Neural progenitor cell (in vitro differentiated cells): ENCODE data around the gene PLXNB2. TPM values are rescaled to one million over a fixed set of nuclear protein-coding genes. Genes with fewer than 3 reads are reported as not detected.
A peak's percentile ranks its signal among the peaks of the same experiment; 100 is the strongest.

Experiments
- DNase-seq: peaks from one replicate; pipeline ENCODE4 v3.0.0-alpha.2; 2016; ENCODE audit warnings: low spot score
- H2AFZ ChIP-seq: fragments of 200-600 bp; sonication (generic); replicated peaks from 2 replicates; pipeline ENCODE4 v1.6.1; 2016; ENCODE audit warnings: antibody characterized with exemption
- H3F3A ChIP-seq: fragments of 200-600 bp; sonication (generic); 2 replicates; pipeline ENCODE4 v1.6.1; 2016; ENCODE audit warnings: antibody characterized with exemption, low read depth
- H3K27ac ChIP-seq: fragments of 200-600 bp; sonication (generic); 2 replicates; pipeline ENCODE4 v1.5.1; 2016; ENCODE audit warnings: mild to moderate bottlenecking
- H3K27me3 ChIP-seq: fragments of 200-600 bp; sonication (generic); 2 replicates; pipeline ENCODE4 v1.6.1; 2016; ENCODE audit warnings: mild to moderate bottlenecking, moderate library complexity
- H3K36me3 ChIP-seq: fragments of 200-600 bp; sonication (generic); 2 replicates; pipeline ENCODE4 v1.5.1; 2016
- H3K4me1 ChIP-seq: fragments of 200-600 bp; sonication (generic); 2 replicates; pipeline ENCODE4 v1.6.1; 2016; ENCODE audit warnings: mixed run types
- H3K4me2 ChIP-seq: fragments of 200-600 bp; sonication (generic); 2 replicates; pipeline ENCODE4 v1.6.1; 2016
- H3K4me3 ChIP-seq: fragments of 200-600 bp; sonication (generic); 2 replicates; pipeline ENCODE4 v1.5.1; 2016
- H3K79me2 ChIP-seq: fragments of 200-600 bp; sonication (generic); 2 replicates; pipeline ENCODE4 v1.6.1; 2016; ENCODE audit warnings: low read depth
- H3K9ac ChIP-seq: fragments of 200-600 bp; sonication (generic); 2 replicates; pipeline ENCODE4 v1.6.1; 2016
- H3K9me3 ChIP-seq: fragments of 200-600 bp; sonication (generic); 2 replicates; pipeline ENCODE4 v1.5.1; 2016; ENCODE audit warnings: low read depth
- H4K20me1 ChIP-seq: fragments of 200-600 bp; sonication (generic); 2 replicates; pipeline ENCODE4 v1.6.1; 2016; ENCODE audit warnings: low read depth
- H3K27ac Mint-ChIP-seq: 3 replicates; pipeline ENCODE4 v1.8.0; 2021; ENCODE audit warnings: mixed read lengths
- H3K27me3 Mint-ChIP-seq: 2 replicates; pipeline ENCODE4 v1.8.0; 2022; ENCODE audit warnings: low read depth, mild to moderate bottlenecking, inconsistent platforms, moderate library complexity, mixed read lengths; ENCODE audit not compliant: insufficient read depth
- H3K36me3 Mint-ChIP-seq: 3 replicates; pipeline ENCODE4 v1.8.0; 2021; ENCODE audit warnings: mixed read lengths
- H3K4me1 Mint-ChIP-seq: 3 replicates; pipeline ENCODE4 v1.8.0; 2021; ENCODE audit warnings: mixed read lengths
- H3K4me3 Mint-ChIP-seq: 3 replicates; pipeline ENCODE4 v1.8.0; 2021; ENCODE audit warnings: mild to moderate bottlenecking, moderate library complexity, mixed read lengths
- H3K9me3 Mint-ChIP-seq: 3 replicates; pipeline ENCODE4 v1.8.0; 2020; ENCODE audit warnings: mixed read lengths
- EZH2 ChIP-seq: fragments of 200-600 bp; sonication (generic); IDR thresholded peaks from 2 replicates; pipeline ENCODE4 v1.6.1; 2017; ENCODE audit warnings: antibody characterized with exemption, mild to moderate bottlenecking, moderate library complexity
- EZH2phosphoT487 ChIP-seq: fragments of 200-600 bp; sonication (generic); IDR thresholded peaks from 2 replicates; pipeline ENCODE4 v1.6.1; 2017; ENCODE audit warnings: antibody characterized with exemption
- total RNA-seq: library from RNA; depleted of rRNA; stranded (reverse); fragments of >200 nt; gene quantifications from 2 replicates; pipeline ENCODE4 v1.2.3, GENCODE V29; 2015; ENCODE audit warnings: low replicate concordance
- TF ChIP-seq, protein P1 (sequence below): fragments of 200-600 bp; sonication (generic); IDR thresholded peaks from 2 replicates; pipeline ENCODE4 v1.5.1; 2017; ENCODE audit warnings: antibody characterized with exemption, mild to moderate bottlenecking

PLXNB2 gene
- total RNA-seq, 1 donor from 2014 or later, result 32.4 TPM

DNA sequence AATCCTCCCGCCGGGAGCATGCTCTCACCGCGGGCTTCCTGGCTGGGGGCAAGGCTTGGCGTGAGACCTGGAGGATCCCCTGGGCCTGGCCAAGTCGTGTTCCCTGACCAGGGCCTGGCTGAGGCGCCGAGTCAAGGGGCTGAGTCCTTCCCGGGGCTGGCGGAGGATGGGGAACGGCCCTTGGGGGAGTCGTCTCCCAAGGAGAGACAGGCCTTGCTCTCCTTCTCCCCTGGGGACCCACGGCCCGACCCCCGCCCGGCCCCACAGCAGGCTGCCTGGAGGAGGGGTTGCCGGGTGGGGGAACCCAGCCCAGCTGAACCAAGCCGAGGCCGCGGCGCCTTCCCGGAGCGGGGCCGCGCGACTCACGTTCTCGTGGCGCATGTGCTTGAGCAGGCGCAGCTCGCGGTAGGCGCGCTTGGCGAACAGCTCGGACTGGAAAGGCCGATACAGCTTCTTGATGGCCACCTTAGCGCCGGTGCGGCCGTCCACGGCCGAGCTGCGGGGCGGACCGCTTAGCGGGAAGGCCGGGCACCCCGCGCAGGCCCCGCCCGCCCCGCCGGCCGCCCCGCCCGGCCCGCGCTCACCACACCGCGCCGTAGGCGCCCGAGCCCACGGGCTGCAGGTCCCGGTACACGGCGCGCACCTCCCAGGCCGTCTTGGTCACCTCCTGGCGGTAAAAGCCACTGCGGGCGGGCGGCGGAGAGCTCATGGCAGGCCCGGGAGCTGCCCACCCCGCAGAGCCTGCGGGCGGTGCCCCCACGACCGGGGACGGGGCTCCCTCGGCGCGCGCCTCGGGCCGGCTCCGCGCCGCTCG is 46.4 kb downstream of the PLXNB2 start:
- no peak overlapping the region for H3K27ac Mint-ChIP-seq
- H3F3A ChIP-seq, result peaks cover 5% of the 10 kb centered on the region
- no peak overlapping the region for H3K9ac ChIP-seq
- H3K9me3 ChIP-seq, result no peaks in the 10 kb centered on the region
- no peaks in the 10 kb centered on the region for H3K36me3 ChIP-seq
- TF ChIP-seq EZH2, result no peak
- no peak for TF ChIP-seq EZH2phosphoT487
- TF ChIP-seq, protein P1, sequence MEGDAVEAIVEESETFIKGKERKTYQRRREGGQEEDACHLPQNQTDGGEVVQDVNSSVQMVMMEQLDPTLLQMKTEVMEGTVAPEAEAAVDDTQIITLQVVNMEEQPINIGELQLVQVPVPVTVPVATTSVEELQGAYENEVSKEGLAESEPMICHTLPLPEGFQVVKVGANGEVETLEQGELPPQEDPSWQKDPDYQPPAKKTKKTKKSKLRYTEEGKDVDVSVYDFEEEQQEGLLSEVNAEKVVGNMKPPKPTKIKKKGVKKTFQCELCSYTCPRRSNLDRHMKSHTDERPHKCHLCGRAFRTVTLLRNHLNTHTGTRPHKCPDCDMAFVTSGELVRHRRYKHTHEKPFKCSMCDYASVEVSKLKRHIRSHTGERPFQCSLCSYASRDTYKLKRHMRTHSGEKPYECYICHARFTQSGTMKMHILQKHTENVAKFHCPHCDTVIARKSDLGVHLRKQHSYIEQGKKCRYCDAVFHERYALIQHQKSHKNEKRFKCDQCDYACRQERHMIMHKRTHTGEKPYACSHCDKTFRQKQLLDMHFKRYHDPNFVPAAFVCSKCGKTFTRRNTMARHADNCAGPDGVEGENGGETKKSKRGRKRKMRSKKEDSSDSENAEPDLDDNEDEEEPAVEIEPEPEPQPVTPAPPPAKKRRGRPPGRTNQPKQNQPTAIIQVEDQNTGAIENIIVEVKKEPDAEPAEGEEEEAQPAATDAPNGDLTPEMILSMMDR, result no peak
- peaks cover 8% of the 10 kb centered on the region for H3K27me3 Mint-ChIP-seq
- peak overlapping the region; percentile 31 for H2AFZ ChIP-seq
- peak overlapping the region; percentile 74 for H3K4me3 ChIP-seq
- peaks cover 10% of the 10 kb centered on the region for H3K4me1 ChIP-seq
- H3K4me3 Mint-ChIP-seq, result peak overlapping the region; percentile 75
- H4K20me1 ChIP-seq, result peaks cover 38% of the 10 kb centered on the region
- H3K27me3 ChIP-seq, result peaks cover 56% of the 10 kb centered on the region
- no peaks in the 10 kb centered on the region for H3K9me3 Mint-ChIP-seq
- H3K79me2 ChIP-seq, result no peaks in the 10 kb centered on the region
- H3K4me2 ChIP-seq, result peak overlapping the region; percentile 99
- DNase-seq, result peak; percentile 73
- no peak overlapping the region for H3K27ac ChIP-seq
- H3K36me3 Mint-ChIP-seq, result no peaks in the 10 kb centered on the region
- H3K4me1 Mint-ChIP-seq, result peaks cover 4% of the 10 kb centered on the region

DNA sequence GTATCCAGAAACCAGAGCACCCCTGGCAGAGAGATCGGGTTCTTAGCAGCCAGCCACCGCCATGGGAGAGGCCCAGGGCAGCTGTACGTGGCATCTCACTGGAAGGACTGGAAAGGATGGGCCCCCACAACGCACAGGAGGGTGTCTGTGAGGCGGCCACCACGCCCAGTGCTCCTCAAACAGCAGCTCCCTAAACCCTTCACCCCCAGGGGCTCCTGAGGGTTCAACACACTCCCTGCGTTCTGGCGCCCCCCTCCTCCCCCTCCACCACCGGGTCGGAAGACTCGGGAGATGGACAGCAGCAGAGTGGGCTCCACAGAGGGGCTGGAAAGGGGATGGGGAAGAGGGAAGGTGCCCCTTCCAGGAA is 47.0 kb downstream of the PLXNB2 start:
- H3K27ac Mint-ChIP-seq, result no peak overlapping the region
- H3K9me3 Mint-ChIP-seq, result no peaks in the 10 kb centered on the region
- peaks cover 36% of the 10 kb centered on the region for H4K20me1 ChIP-seq
- peak overlapping the region; percentile 75 for H3K4me3 Mint-ChIP-seq
- no peaks in the 10 kb centered on the region for H3K36me3 Mint-ChIP-seq
- peaks cover 5% of the 10 kb centered on the region for H3F3A ChIP-seq
- no peaks in the 10 kb centered on the region for H3K36me3 ChIP-seq
- H3K4me1 Mint-ChIP-seq, result peaks cover 4% of the 10 kb centered on the region
- H2AFZ ChIP-seq, result peak overlapping the region; percentile 31
- no peak overlapping the region for H3K9ac ChIP-seq
- H3K27ac ChIP-seq, result no peak overlapping the region
- TF ChIP-seq, protein P1, result no peak
- TF ChIP-seq EZH2 (no peak), EZH2phosphoT487 (no peak)
- H3K27me3 Mint-ChIP-seq, result peaks cover 8% of the 10 kb centered on the region
- peak overlapping the region; percentile 74 for H3K4me3 ChIP-seq
- H3K27me3 ChIP-seq, result peaks cover 50% of the 10 kb centered on the region
- H3K9me3 ChIP-seq, result no peaks in the 10 kb centered on the region
- peaks cover 10% of the 10 kb centered on the region for H3K4me1 ChIP-seq
- H3K4me2 ChIP-seq, result peak overlapping the region; percentile 99
- H3K79me2 ChIP-seq, result no peaks in the 10 kb centered on the region
- DNase-seq, result no peak

DNA sequence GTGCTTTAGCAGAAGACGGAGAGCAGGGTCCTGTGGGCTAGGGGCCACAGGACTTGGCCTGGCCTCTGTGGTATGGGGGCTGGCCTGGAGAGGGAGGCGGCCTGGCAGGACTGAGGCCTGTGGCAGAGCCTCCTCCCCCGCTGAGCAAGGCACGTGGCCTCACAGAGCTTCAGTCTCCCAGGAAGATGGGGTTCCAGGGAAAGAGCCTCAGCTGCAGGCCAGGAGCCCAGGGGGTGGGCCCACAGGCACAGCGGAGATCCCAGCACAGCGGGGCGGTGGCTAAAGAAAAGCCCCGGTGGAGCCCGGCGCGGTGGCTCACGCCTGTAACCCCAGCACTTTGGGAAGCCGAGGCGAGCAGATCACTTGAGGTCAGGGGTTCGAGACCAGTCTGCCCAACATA is 48.1 kb downstream of the PLXNB2 start:
- Histone ChIP-seq H2AFZ (no peak overlapping the region), H3K27me3 (peaks cover 38% of the 10 kb centered on the region), H3K36me3 (no peaks in the 10 kb centered on the region), H3K4me2 (no peak overlapping the region), H3K9me3 (no peaks in the 10 kb centered on the region), H3F3A (peaks cover 5% of the 10 kb centered on the region), H3K27ac (no peak overlapping the region), H3K79me2 (no peaks in the 10 kb centered on the region), H3K4me3 (no peak overlapping the region), H4K20me1 (peaks cover 35% of the 10 kb centered on the region), H3K9ac (no peak overlapping the region), H3K4me1 (peaks cover 10% of the 10 kb centered on the region)
- no peaks in the 10 kb centered on the region for H3K36me3 Mint-ChIP-seq
- DNase-seq, result no peak
- no peak for TF ChIP-seq EZH2phosphoT487
- TF ChIP-seq, protein P1, result no peak
- no peak for TF ChIP-seq EZH2
- no peak overlapping the region for H3K27ac Mint-ChIP-seq
- H3K4me1 Mint-ChIP-seq, result peaks cover 4% of the 10 kb centered on the region
- no peaks in the 10 kb centered on the region for H3K9me3 Mint-ChIP-seq
- peak overlapping the region; percentile 67 for H3K4me3 Mint-ChIP-seq
- peaks cover 8% of the 10 kb centered on the region for H3K27me3 Mint-ChIP-seq
